Measurements from ENCODE around the gene PBX1. TPM values are rescaled to one million over a fixed set of nuclear protein-coding genes. Genes with fewer than 3 reads are reported as not detected.
A peak's percentile ranks its signal among the peaks of the same experiment; 100 is the strongest.

The PBX1 gene
- total and polyA plus RNA-seq, 2 of the 4 experiments (the other 2 are of a cell fraction), result 13.9 to 17.9 TPM

DNA sequence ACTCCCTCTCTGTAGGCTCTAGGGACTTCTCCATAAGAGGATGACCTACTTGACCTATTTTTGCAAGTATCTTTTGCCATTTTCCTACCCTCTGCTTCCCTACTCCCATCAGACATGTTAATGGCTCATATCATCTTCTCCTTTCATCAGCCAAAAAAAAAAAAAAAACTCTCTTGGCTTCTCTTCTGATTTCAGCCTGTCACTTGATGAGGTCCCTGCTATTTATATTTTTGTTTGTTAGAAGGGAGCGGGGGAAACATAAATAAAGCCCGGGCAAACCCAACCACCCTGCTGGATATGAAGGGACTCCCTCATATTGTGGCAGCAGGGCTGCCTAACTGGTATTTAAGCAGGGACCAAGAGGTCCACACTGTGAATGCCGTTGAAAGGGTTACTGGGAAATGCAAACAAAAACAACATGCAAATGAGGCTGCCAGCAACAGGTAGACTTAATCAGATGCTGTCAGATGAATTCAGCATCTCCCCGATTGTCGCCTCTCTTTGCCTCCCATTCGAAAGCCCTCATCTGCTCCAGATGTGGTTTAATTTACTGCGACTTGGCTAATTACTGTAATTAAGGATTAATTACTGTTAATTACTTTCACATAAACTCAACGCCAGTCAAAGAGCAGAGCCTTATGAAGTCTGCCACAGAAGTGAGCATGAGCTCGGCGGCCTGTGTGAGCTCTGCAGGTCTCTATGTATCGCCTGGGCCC lies 172.3 kb downstream of the PBX1 start:
- Histone ChIP-seq H4K8ac (ENCODE audit: low read depth in 2 of 2, low read length in 2 of 2) (no peak overlapping the region), H4K5ac (ENCODE audit: low read depth, low read length) (no peak overlapping the region), H3K9me1 (ENCODE audit: insufficient read depth, low read length) (no peaks in the 10 kb centered on the region), H3K14ac (replicated peaks; ENCODE audit: low read depth, low read length) (no peak overlapping the region), H3K27me3 (ENCODE audit: control insufficient read depth, insufficient read depth, low read length) (no peaks in the 10 kb centered on the region), H2BK5ac (ENCODE audit: low read depth, low read length, poor library complexity, severe bottlenecking) (no peak overlapping the region), H3K23ac (ENCODE audit: low read depth, low read length) (no peak overlapping the region), H3K79me1 (ENCODE audit: low read depth in 1 of 2, low read length in 2 of 2) (peaks cover 5 to 13% of the 10 kb centered on the region in 2 experiments; a peak in 1 of 4 replicates), H2BK15ac (ENCODE audit: low read depth, low read length) (no peak overlapping the region), H3K9ac (ENCODE audit: low read depth, low read length) (no peak overlapping the region), H3K4me3 (ENCODE audit: insufficient read depth, low read depth, low read length) (no peak overlapping the region), H3K18ac (ENCODE audit: low read depth, low read length) (no peak overlapping the region), H3K56ac (ENCODE audit: extremely low read depth, insufficient read depth, low read length) (no peak overlapping the region), H4K20me1 (ENCODE audit: insufficient read depth, low read length) (no peaks in the 10 kb centered on the region), H3K4me1 (ENCODE audit: control insufficient read depth, insufficient read depth, low read length) (peaks cover 11% of the 10 kb centered on the region), H2BK120ac (ENCODE audit: low read depth, low read length) (no peak overlapping the region), H2AFZ (replicated peaks; ENCODE audit: low read length, poor library complexity) (no peak overlapping the region), H3K36me3 (ENCODE audit: control insufficient read depth, insufficient read depth, low read length) (no peaks in the 10 kb centered on the region), H2AK5ac (ENCODE audit: low read depth, low read length) (peak overlapping the region; percentile 57; the same call in 1 of the 2 replicates), H3K4ac (ENCODE audit: low read depth, low read length) (no peak overlapping the region), H2BK20ac (ENCODE audit: low read depth, low read length) (no peak overlapping the region), H3K4me2 (ENCODE audit: low read depth, low read length) (no peak overlapping the region), H3K9me3 (ENCODE audit: control insufficient read depth, insufficient read depth, low read length) (no peaks in the 10 kb centered on the region), H3K27ac (ENCODE audit: insufficient read depth, low read length) (no peak overlapping the region), H4K91ac (ENCODE audit: insufficient read depth, low read depth, low read length) (no peak overlapping the region), H2AK9ac (replicated peaks; ENCODE audit: low read depth, low read length, poor library complexity) (no peak overlapping the region)
- ATAC-seq (ENCODE audit: low read depth) (no peak), DNase-seq (no peak)
- POLR2A ChIA-PET (ENCODE audit: unreplicated experiment), result no interaction called here
- CTCF ChIA-PET, result no interaction called here
- no TSS peak for BruUV-seq (replicated peaks)
- WGBS, 2 experiments (ENCODE audit: extremely low coverage in 2 of 2, insufficient read length in 1 of 2), result no CpG with 5 or more reads among the region's 11 CpGs
- in situ Hi-C loops (cut with MboI; ENCODE audit: low sequenced_read_pairs) (no loop called here), dilution Hi-C loops (cut with HindIII; ENCODE audit: low sequenced_read_pairs, unreplicated experiment) (no loop called here), intact Hi-C loops (cut with micrococcal nuclease) (no loop called here)
- TF ChIP-seq POLR2A (IDR thresholded peaks at IDR 0.05; ENCODE audit: low read depth, low read length) (no peak), RFX5 (IDR thresholded peaks at IDR 0.05; ENCODE audit: low read depth, low read length) (no peak), MAZ (IDR thresholded peaks at IDR 0.05; ENCODE audit: borderline replicate concordance, low read depth, low read length) (no peak), BHLHE40 (IDR thresholded peaks at IDR 0.05; ENCODE audit: low read depth, low read length) (no peak), MAFK (IDR thresholded peaks at IDR 0.05; ENCODE audit: low read depth, low read length) (no peak)
- TF ChIP-seq, protein P1, sequence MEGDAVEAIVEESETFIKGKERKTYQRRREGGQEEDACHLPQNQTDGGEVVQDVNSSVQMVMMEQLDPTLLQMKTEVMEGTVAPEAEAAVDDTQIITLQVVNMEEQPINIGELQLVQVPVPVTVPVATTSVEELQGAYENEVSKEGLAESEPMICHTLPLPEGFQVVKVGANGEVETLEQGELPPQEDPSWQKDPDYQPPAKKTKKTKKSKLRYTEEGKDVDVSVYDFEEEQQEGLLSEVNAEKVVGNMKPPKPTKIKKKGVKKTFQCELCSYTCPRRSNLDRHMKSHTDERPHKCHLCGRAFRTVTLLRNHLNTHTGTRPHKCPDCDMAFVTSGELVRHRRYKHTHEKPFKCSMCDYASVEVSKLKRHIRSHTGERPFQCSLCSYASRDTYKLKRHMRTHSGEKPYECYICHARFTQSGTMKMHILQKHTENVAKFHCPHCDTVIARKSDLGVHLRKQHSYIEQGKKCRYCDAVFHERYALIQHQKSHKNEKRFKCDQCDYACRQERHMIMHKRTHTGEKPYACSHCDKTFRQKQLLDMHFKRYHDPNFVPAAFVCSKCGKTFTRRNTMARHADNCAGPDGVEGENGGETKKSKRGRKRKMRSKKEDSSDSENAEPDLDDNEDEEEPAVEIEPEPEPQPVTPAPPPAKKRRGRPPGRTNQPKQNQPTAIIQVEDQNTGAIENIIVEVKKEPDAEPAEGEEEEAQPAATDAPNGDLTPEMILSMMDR (conservative IDR thresholded peaks at IDR 0.05; ENCODE audit: low read depth, low read length), result no peak
